Suppressor macrophage (primary cell): ENCODE measurements around the gene SLC22A23.

Experiments
- DNase-seq, 4 experiments: peaks; one replicate each; pipeline ENCODE4 v3.0.0-alpha.2; 2020 to 2022

Gene SLC22A23

GRCh38 chr6:3350252-3350796 lies 106.5 kb downstream of the SLC22A23 start:
- no peak for DNase-seq

GRCh38 chr6:3349388-3350251 lies 107.2 kb downstream of the SLC22A23 start:
- DNase-seq, result no peak

- no peak for DNase-seq
These were observed 108.0 kb downstream of the SLC22A23 start for GRCh38 chr6:3348821-3349220.

GRCh38 chr6:3347826-3348225 lies 109.0 kb downstream of the SLC22A23 start:
- no peak for DNase-seq

- DNase-seq, result no peak
These were observed 109.6 kb downstream of the SLC22A23 start for GRCh38 chr6:3347247-3347646.

GRCh38 chr6:3346476-3346875 lies 110.4 kb downstream of the SLC22A23 start:
- DNase-seq, result no peak

GRCh38 chr6:3345836-3346235 lies 111.0 kb downstream of the SLC22A23 start:
- DNase-seq, result no peak

- no peak for DNase-seq
These were observed 113.6 kb downstream of the SLC22A23 start for GRCh38 chr6:3343089-3343883.

- DNase-seq, result peak in 3 of 4 experiments; percentile 33 to 53 (median 45)
These were observed 115.4 kb downstream of the SLC22A23 start for GRCh38 chr6:3341467-3341866.

GRCh38 chr6:3340894-3341293 lies 116.0 kb downstream of the SLC22A23 start:
- DNase-seq, result no peak

GRCh38 chr6:3340358-3340802 lies 116.5 kb downstream of the SLC22A23 start:
- no peak for DNase-seq

- DNase-seq, result no peak
These were observed 117.0 kb downstream of the SLC22A23 start for GRCh38 chr6:3339811-3340210.

- DNase-seq, result peak; percentile 57 to 76 (median 74)
These were observed 119.1 kb downstream of the SLC22A23 start for GRCh38 chr6:3337521-3338350.

GRCh38 chr6:3336859-3337515 lies 119.9 kb downstream of the SLC22A23 start:
- no peak for DNase-seq

- DNase-seq, result peak in 1 of 4 experiments; percentile 39
These were observed 120.6 kb downstream of the SLC22A23 start for GRCh38 chr6:3336066-3336786.

- DNase-seq, result no peak
These were observed 121.7 kb downstream of the SLC22A23 start for GRCh38 chr6:3335169-3335568.

GRCh38 chr6:3334555-3334954 lies 122.3 kb downstream of the SLC22A23 start:
- no peak for DNase-seq

- no peak for DNase-seq
These were observed 123.6 kb downstream of the SLC22A23 start for GRCh38 chr6:3333263-3333662.

GRCh38 chr6:3331971-3332370 lies 124.9 kb downstream of the SLC22A23 start:
- DNase-seq, result no peak

GRCh38 chr6:3331494-3331893 lies 125.4 kb downstream of the SLC22A23 start:
- peak in 2 of 4 experiments; percentile 56 to 68 for DNase-seq

GRCh38 chr6:3330199-3330598 lies 126.7 kb downstream of the SLC22A23 start:
- no peak for DNase-seq
